Uterus (tissue), 4 donors: ENCODE results near the gene FARS2. TPM values are rescaled to one million over a fixed set of nuclear protein-coding genes. Genes with fewer than 3 reads are reported as not detected.

Experiments
- DNase-seq, 2 donors: peaks; one replicate each; pipeline ENCODE4 v3.0.0-alpha.2; 2019 to 2020
- H3K27ac ChIP-seq, 2 donors: fragments of 200-600 bp; sonication (generic); 1 replicate in 1 of 2; 2 replicates in 1 of 2; pipeline ENCODE4 v1.5.1; 2016 to 2018
- H3K27me3 ChIP-seq, 2 donors: fragments of 200-600 bp; sonication (generic); one replicate each; pipeline ENCODE4 v1.5.1; 2018 to 2019; ENCODE audit warnings: control low read depth in 1 of 2
- H3K36me3 ChIP-seq, 2 donors: fragments of 200-600 bp; sonication (generic); one replicate each; pipeline ENCODE4 v1.5.1; 2019; ENCODE audit warnings: control low read depth in 1 of 2
- H3K4me1 ChIP-seq, 2 donors: fragments of 200-600 bp; sonication (generic); one replicate each; pipeline ENCODE4 v1.5.1; 2018 to 2019; ENCODE audit warnings: control low read depth in 1 of 2
- H3K4me3 ChIP-seq, 2 donors: fragments of 200-600 bp; sonication (generic); 1 replicate in 1 of 2; 2 replicates in 1 of 2; pipeline ENCODE4 v1.5.1; 2018 to 2019; ENCODE audit warnings: mild to moderate bottlenecking in 1 of 2
- H3K9me3 ChIP-seq, 2 donors: fragments of 200-600 bp; sonication (generic); one replicate each; pipeline ENCODE4 v1.5.1; 2019; ENCODE audit warnings: control low read depth in 1 of 2
- CTCF ChIP-seq, 4 experiments: fragments of 200-600 bp in 2 of 4; fragments of 450-650 bp in 2 of 4; sonication (generic) in 2 of 4; IDR thresholded peaks; one replicate each; pipeline ENCODE4 v1.5.1; 2016 to 2019; ENCODE audit warnings: antibody characterized with exemption in 4 of 4, mild to moderate bottlenecking in 2 of 4, moderate library complexity in 1 of 4
- POLR2A ChIP-seq, 2 donors: fragments of 450-650 bp; IDR thresholded peaks; one replicate each; pipeline ENCODE4 v1.6.1; 2016; ENCODE audit warnings: antibody characterized with exemption in 2 of 2, mild to moderate bottlenecking in 1 of 2, moderate library complexity in 1 of 2
- intact Hi-C: fragments of 100-400 bp; cut with DNase I; formaldehyde crosslinking; loops from one replicate; pipeline ENCODE4 v1.15.1; 2023; ENCODE audit warnings: low total_unique reads
- total RNA-seq, 4 donors: library from RNA; depleted of rRNA in 3 of 4; stranded (reverse); fragments of >200 nt in 3 of 4; gene quantifications; one replicate each; pipeline versions ENCODE4 v1.1.0 to v1.2.4, GENCODE V29; 2014 to 2023
- donor health status: DM: yes; HTN: yes; CAD: no.

Gene FARS2
- total RNA-seq, 4 donors from 2014 or later = 14.4 to 32.5 (median 25.6) TPM

GRCh38 chr6:5587648-5588047, 326.3 kb downstream of the FARS2 start:
- H3K27me3 ChIP-seq = no peaks in the 10 kb centered on the region
- no peak overlapping the region for H3K27ac ChIP-seq
- no peaks in the 10 kb centered on the region for H3K4me1 ChIP-seq
- H3K9me3 ChIP-seq = no peaks in the 10 kb centered on the region
- intact Hi-C loops = no loop called here
- TF ChIP-seq POLR2A (IDR thresholded peaks at IDR 0.05) (no peak), CTCF (IDR thresholded peaks at IDR 0.05) (no peak)
- no peaks in the 10 kb centered on the region for H3K36me3 ChIP-seq
- no peak overlapping the region for H3K4me3 ChIP-seq
- DNase-seq = no peak

GRCh38 chr6:5589422-5590141, 328.3 kb downstream of the FARS2 start:
- no peaks in the 10 kb centered on the region for H3K4me1 ChIP-seq
- H3K9me3 ChIP-seq = no peaks in the 10 kb centered on the region
- TF ChIP-seq CTCF (IDR thresholded peaks at IDR 0.05) (no peak), POLR2A (IDR thresholded peaks at IDR 0.05) (no peak)
- H3K4me3 ChIP-seq = no peak overlapping the region
- intact Hi-C loops = no loop called here
- no peak overlapping the region for H3K27ac ChIP-seq
- DNase-seq = no peak
- no peaks in the 10 kb centered on the region for H3K27me3 ChIP-seq
- no peaks in the 10 kb centered on the region for H3K36me3 ChIP-seq

- Histone ChIP-seq H3K36me3 (no peaks in the 10 kb centered on the region), H3K4me3 (no peak overlapping the region), H3K9me3 (no peaks in the 10 kb centered on the region), H3K27me3 (no peaks in the 10 kb centered on the region), H3K4me1 (no peaks in the 10 kb centered on the region), H3K27ac (no peak overlapping the region)
- intact Hi-C loops = no loop called here
- DNase-seq = no peak
- TF ChIP-seq POLR2A (IDR thresholded peaks at IDR 0.05) = no peak
- no peak for TF ChIP-seq CTCF (IDR thresholded peaks at IDR 0.05)
Measured at GRCh38 chr6:5590187-5590586, 328.9 kb downstream of the FARS2 start.

GRCh38 chr6:5592886-5593519, 331.7 kb downstream of the FARS2 start:
- no peak for TF ChIP-seq CTCF (IDR thresholded peaks at IDR 0.05)
- TF ChIP-seq POLR2A (IDR thresholded peaks at IDR 0.05) = no peak
- Histone ChIP-seq H3K27ac (no peak overlapping the region), H3K9me3 (no peaks in the 10 kb centered on the region), H3K36me3 (no peaks in the 10 kb centered on the region), H3K4me3 (no peak overlapping the region), H3K4me1 (no peaks in the 10 kb centered on the region), H3K27me3 (no peaks in the 10 kb centered on the region)
- intact Hi-C loops = no loop called here
- no peak for DNase-seq

GRCh38 chr6:5595184-5595583, 333.9 kb downstream of the FARS2 start:
- Histone ChIP-seq H3K27me3 (no peaks in the 10 kb centered on the region), H3K36me3 (no peaks in the 10 kb centered on the region), H3K4me3 (no peak overlapping the region), H3K9me3 (no peaks in the 10 kb centered on the region), H3K4me1 (no peaks in the 10 kb centered on the region), H3K27ac (no peak overlapping the region)
- DNase-seq = no peak
- TF ChIP-seq CTCF (IDR thresholded peaks at IDR 0.05) = no peak
- no peak for TF ChIP-seq POLR2A (IDR thresholded peaks at IDR 0.05)
- intact Hi-C loops = no loop called here
